Endothelial cell of umbilical vein (primary cell): Measurements from ENCODE around the gene CALML5. TPM values are rescaled to one million over a fixed set of nuclear protein-coding genes. Genes with fewer than 3 reads are reported as not detected.

Experiments used
- BruUV-seq: library from RNA; stranded (reverse); fragments of 400-500 nt; replicated peaks from 2 replicates; lab custom pipeline; 2021; lab: Mats Ljungman, UMichigan
- CTCF ChIA-PET: fragments of 300-600, 350-600 bp; sonication (Branson Sonifier 250); formaldehyde crosslinking; loops from one replicate; lab custom pipeline; 2021; ENCODE audit warnings: antibody characterized with exemption, inconsistent platforms; lab: Charles Lee
- POLR2A ChIA-PET: fragments of 300-600, 350-600 bp; sonication (Branson Sonifier 250); formaldehyde crosslinking; loops from one replicate; lab custom pipeline; 2021; ENCODE audit warnings: antibody characterized with exemption, inconsistent platforms; lab: Charles Lee
- DNase-seq: peaks from one replicate; pipeline ENCODE4 v3.0.0-alpha.2; 2011; ENCODE audit warnings: low read depth, low spot score
- FAIRE-seq: peaks from 2 replicates; lab custom pipeline; 2011; peaks lifted over from hg19 to GRCh38; lab: Jason Lieb, UNC
- H2AFZ ChIP-seq: 2 replicates; pipeline ENCODE4 v1.6.0; 2012; ENCODE audit warnings: low read depth, low read length, control low read depth, inconsistent platforms
- H3K27ac ChIP-seq: 2 replicates; pipeline ENCODE4 v1.5.1; 2011; ENCODE audit warnings: low read depth, mild to moderate bottlenecking, control low read depth, low read length, moderate library complexity; ENCODE audit not compliant: insufficient read depth
- H3K27me3 ChIP-seq, 2 experiments: 2 replicates each; pipeline versions ENCODE4 v1.6.0 to v1.6.1; 2011; ENCODE audit warnings: low read length in 2 of 2, mixed read lengths in 1 of 2; ENCODE audit not compliant: control insufficient read depth in 2 of 2, insufficient read depth in 2 of 2
- H3K36me3 ChIP-seq, 2 experiments: 2 replicates in 1 of 2; 3 replicates in 1 of 2; pipeline ENCODE4 v1.5.1; 2011; ENCODE audit warnings: low read length in 2 of 2, mild to moderate bottlenecking in 1 of 2, moderate library complexity in 1 of 2; ENCODE audit not compliant: control insufficient read depth in 2 of 2, insufficient read depth in 2 of 2; ENCODE audit errors: extremely low read depth in 1 of 2
- H3K4me1 ChIP-seq: 3 replicates; pipeline ENCODE4 v1.5.1; 2011; ENCODE audit warnings: mild to moderate bottlenecking, low read length; ENCODE audit not compliant: control insufficient read depth, insufficient read depth; ENCODE audit errors: extremely low read depth
- H3K4me2 ChIP-seq: 2 replicates; pipeline ENCODE4 v1.6.1; 2011; ENCODE audit warnings: low read length, control low read depth, mixed read lengths; ENCODE audit not compliant: insufficient read depth
- H3K4me3 ChIP-seq, 3 experiments: fragments of 200-600 bp in 1 of 3; sonication (generic), shearing (Covaris generic) in 1 of 3; replicated peaks in 1 of 3; 2 replicates each; pipeline ENCODE4 v1.5.1; 2011 to 2016; ENCODE audit warnings: control low read depth in 3 of 3, low read length in 3 of 3, mild to moderate bottlenecking in 2 of 3, inconsistent platforms in 1 of 3, low read depth in 1 of 3, moderate library complexity in 1 of 3; ENCODE audit not compliant: insufficient read depth in 1 of 3
- H3K79me2 ChIP-seq: 2 replicates; pipeline ENCODE4 v1.6.0; 2012; ENCODE audit warnings: low read length, inconsistent platforms; ENCODE audit not compliant: control insufficient read depth, insufficient read depth
- H3K9ac ChIP-seq: replicated peaks from 2 replicates; pipeline ENCODE3; 2011; ENCODE audit warnings: low read length, control low read depth; ENCODE audit not compliant: insufficient read depth; ENCODE audit errors: extremely low read depth
- H3K9me1 ChIP-seq: replicated peaks from 3 replicates; pipeline ENCODE4 v1.6.0; 2011; ENCODE audit warnings: mild to moderate bottlenecking, low read length; ENCODE audit not compliant: control insufficient read depth, insufficient read depth; ENCODE audit errors: extremely low read depth
- H3K9me3 ChIP-seq: replicated peaks from 2 replicates; pipeline ENCODE4 v1.5.1; 2012; ENCODE audit warnings: low read length, inconsistent platforms; ENCODE audit not compliant: control insufficient read depth, insufficient read depth
- H4K20me1 ChIP-seq: replicated peaks from 2 replicates; pipeline ENCODE3; 2011; ENCODE audit warnings: mild to moderate bottlenecking, low read length; ENCODE audit not compliant: control insufficient read depth, insufficient read depth; ENCODE audit errors: extremely low read depth
- CTCF ChIP-seq, 2 donors: IDR thresholded peaks; 1 replicate in 1 of 2; 2 replicates in 1 of 2; pipeline ENCODE4 v1.5.1; 2011; ENCODE audit warnings: low read length in 2 of 2, mild to moderate bottlenecking in 2 of 2, moderate library complexity in 2 of 2, control low read depth in 1 of 2, inconsistent platforms in 1 of 2, low read depth in 1 of 2; ENCODE audit not compliant: insufficient read depth in 1 of 2; ENCODE audit errors: extremely low read depth in 1 of 2
- EZH2 ChIP-seq: IDR thresholded peaks from 2 replicates; pipeline ENCODE4 v1.6.1; 2012; ENCODE audit warnings: borderline replicate concordance, low read depth, mild to moderate bottlenecking, moderate library complexity, low read length, inconsistent platforms; ENCODE audit not compliant: severe bottlenecking
- FOS ChIP-seq: IDR thresholded peaks from 2 replicates; pipeline ENCODE4 v1.6.1; 2011; ENCODE audit warnings: mild to moderate bottlenecking, low read length, moderate library complexity, borderline replicate concordance; ENCODE audit not compliant: insufficient read depth
- GATA2 ChIP-seq: IDR thresholded peaks from 2 replicates; pipeline ENCODE4 v1.7.0; 2011; ENCODE audit warnings: low read depth, mild to moderate bottlenecking, moderate library complexity, mixed read lengths, low read length; ENCODE audit not compliant: insufficient read length, insufficient read depth
- JUN ChIP-seq: IDR thresholded peaks from 2 replicates; pipeline ENCODE4 v1.6.1; 2011; ENCODE audit warnings: borderline replicate concordance, low read depth; ENCODE audit not compliant: insufficient read length, insufficient read depth
- MAX ChIP-seq: IDR thresholded peaks from 2 replicates; pipeline ENCODE4 v1.6.1; 2011; ENCODE audit not compliant: insufficient read depth, insufficient read length
- MYC ChIP-seq: IDR thresholded peaks from one replicate; pipeline ENCODE4 v1.6.1; 2011; ENCODE audit warnings: mild to moderate bottlenecking, low read depth, low read length
- POLR2A ChIP-seq: IDR thresholded peaks from 2 replicates; pipeline ENCODE4 v1.6.1; 2012; ENCODE audit warnings: low read depth, mild to moderate bottlenecking, control low read depth, low read length
- POLR2AphosphoS5 ChIP-seq: IDR thresholded peaks from 2 replicates; pipeline ENCODE4 v1.6.1; 2012; ENCODE audit warnings: low read depth, mild to moderate bottlenecking, control low read depth, low read length, moderate library complexity; ENCODE audit not compliant: insufficient read depth
- dilution Hi-C: fragments of 300-500 bp; cut with MboI; formaldehyde crosslinking; loops from one replicate; pipeline ENCODE4 v1.15.0; 2019; ENCODE audit warnings: low sequenced_read_pairs; ENCODE audit not compliant: extremely low pct_ligation_motif_present
- intact Hi-C: fragments of 100-400 bp; cut with micrococcal nuclease; formaldehyde crosslinking; loops from one replicate; pipeline ENCODE4 v1.10.0; 2022
- polyA plus RNA-seq, 4 experiments: library from polyadenylated mRNA; depleted of rRNA in 3 of 4; stranded (reverse) in 3 of 4; unstranded in 1 of 4; fragments of >200 nt; gene quantifications; 2 replicates each; pipeline versions ENCODE4 v1.2.1 to v1.2.3, GENCODE V29; 2011 to 2012; ENCODE audit warnings: missing spikeins in 1 of 4
- total RNA-seq: library from RNA; stranded (reverse); gene quantifications from 2 replicates; pipeline ENCODE4 v1.2.3, GENCODE V29; 2021

The CALML5 gene
- total and polyA plus RNA-seq, 2 donors (not counting 3 experiments of a cell fraction or from before 2014, with no cell fraction given) = not detected

GRCh38 chr10:5528989-5529701 is 29.8 kb upstream of the CALML5 start:
- Histone ChIP-seq H3K79me2 (no peaks in the 10 kb centered on the region), H2AFZ (no peak overlapping the region), H4K20me1 (no peaks in the 10 kb centered on the region), H3K4me3 (no peak overlapping the region), H3K27me3 (no peaks in the 10 kb centered on the region), H3K36me3 (no peaks in the 10 kb centered on the region), H3K9me1 (no peaks in the 10 kb centered on the region), H3K27ac (no peak overlapping the region), H3K4me2 (no peak overlapping the region), H3K9me3 (no peaks in the 10 kb centered on the region), H3K9ac (no peak overlapping the region), H3K4me1 (no peaks in the 10 kb centered on the region)
- TF ChIP-seq MYC (no peak), FOS (no peak), POLR2AphosphoS5 (no peak), CTCF (IDR thresholded peaks at IDR 0.05; ENCODE audit: extremely low read depth in 1 of 2, insufficient read depth in 1 of 2, low read depth in 1 of 2, low read length in 2 of 2) (no peak), GATA2 (no peak), MAX (no peak), POLR2A (no peak), JUN (no peak), EZH2 (no peak)
- BruUV-seq = no TSS peak
- no peak for FAIRE-seq
- ChIA-PET CTCF (interaction anchor here (1.0 to 1.1 kb wide), 3 partner anchors 10 to 39 kb away, joined by 3 read pairs; no protein-coding TSS in a partner anchor), POLR2A (no interaction called here)
- intact Hi-C loops (no loop called here), dilution Hi-C loops (no loop called here)
- no peak for DNase-seq
